CD14-positive monocyte (primary cell): ENCODE measurements around the gene KIF26B. TPM values are rescaled to one million over a fixed set of nuclear protein-coding genes. Genes with fewer than 3 reads are reported as not detected.

Source experiments
- DNase-seq, 3 donors: peaks; one replicate each; pipeline ENCODE4 v3.0.0-alpha.2; 2011 to 2022
- H2AFZ ChIP-seq: 2 replicates; pipeline ENCODE4 v1.6.0; 2012; ENCODE audit warnings: mild to moderate bottlenecking, low read depth, low read length, inconsistent platforms; ENCODE audit not compliant: insufficient read depth, poor library complexity, severe bottlenecking
- H3K27ac ChIP-seq, 2 donors: 1 replicate in 1 of 2; 2 replicates in 1 of 2; pipeline ENCODE4 v1.5.1; 2012 to 2013; ENCODE audit warnings: low read length in 2 of 2, control low read depth in 1 of 2, inconsistent platforms in 1 of 2, low read depth in 1 of 2, mild to moderate bottlenecking in 1 of 2
- H3K27me3 ChIP-seq, 2 donors: one replicate each; pipeline versions ENCODE4 v1.6.0 to v1.6.1; 2011 to 2013; ENCODE audit warnings: low read length in 2 of 2; ENCODE audit not compliant: control insufficient read depth in 2 of 2, insufficient read depth in 2 of 2
- H3K36me3 ChIP-seq, 2 donors: replicated peaks in 1 of 2; 1 replicate in 1 of 2; 2 replicates in 1 of 2; pipeline versions ENCODE4 v1.5.1 to v1.6.1; 2012 to 2013; ENCODE audit warnings: low read length in 2 of 2, control low read depth in 1 of 2, inconsistent platforms in 1 of 2, mild to moderate bottlenecking in 1 of 2; ENCODE audit not compliant: insufficient read depth in 2 of 2, control insufficient read depth in 1 of 2
- H3K4me1 ChIP-seq, 2 donors: 1 replicate in 1 of 2; 2 replicates in 1 of 2; pipeline versions ENCODE4 v1.5.1 to v1.6.1; 2012 to 2013; ENCODE audit warnings: low read length in 2 of 2, control low read depth in 1 of 2, inconsistent platforms in 1 of 2, mild to moderate bottlenecking in 1 of 2, moderate library complexity in 1 of 2; ENCODE audit not compliant: insufficient read depth in 2 of 2, control insufficient read depth in 1 of 2
- H3K4me2 ChIP-seq: replicated peaks from 2 replicates; pipeline ENCODE3; 2012; ENCODE audit warnings: low read length, moderate library complexity, mild to moderate bottlenecking; ENCODE audit not compliant: poor library complexity, severe bottlenecking; ENCODE audit errors: extremely low read depth
- H3K4me3 ChIP-seq, 3 experiments: fragments of 200-600 bp in 1 of 3; sonication (generic) in 1 of 3; replicated peaks in 1 of 3; 1 replicate in 2 of 3; 2 replicates in 1 of 3; pipeline ENCODE4 v1.5.1; 2011 to 2013; ENCODE audit warnings: low read length in 3 of 3, mild to moderate bottlenecking in 3 of 3, control low read depth in 2 of 3, low read depth in 2 of 3, inconsistent platforms in 1 of 3, moderate library complexity in 1 of 3
- H3K79me2 ChIP-seq: 2 replicates; pipeline ENCODE4 v1.6.0; 2012; ENCODE audit warnings: mild to moderate bottlenecking, control low read depth, inconsistent platforms, low read length, moderate library complexity; ENCODE audit not compliant: insufficient read depth
- H3K9ac ChIP-seq: 2 replicates; pipeline ENCODE4 v1.6.0; 2017; ENCODE audit warnings: low read length, mild to moderate bottlenecking; ENCODE audit not compliant: insufficient read depth, poor library complexity, severe bottlenecking
- H3K9me3 ChIP-seq, 2 donors: replicated peaks in 1 of 2; 1 replicate in 1 of 2; 2 replicates in 1 of 2; pipeline versions ENCODE4 v1.5.1 to v1.6.1; 2012 to 2013; ENCODE audit warnings: low read length in 2 of 2, control low read depth in 1 of 2; ENCODE audit not compliant: control insufficient read depth in 1 of 2, insufficient read depth in 1 of 2
- H4K20me1 ChIP-seq: 2 replicates; pipeline ENCODE4 v1.6.0; 2012; ENCODE audit warnings: mild to moderate bottlenecking, low read length, control low read depth, moderate library complexity; ENCODE audit not compliant: insufficient read depth
- H3K27ac Mint-ChIP-seq, 7 donors: one replicate each; pipeline ENCODE4 v1.8.0; 2020; ENCODE audit warnings: mild to moderate bottlenecking in 7 of 7, mixed read lengths in 7 of 7, moderate library complexity in 6 of 7, inconsistent platforms in 2 of 7
- H3K27me3 Mint-ChIP-seq, 3 donors: one replicate each; pipeline ENCODE4 v1.8.0; 2021 to 2022; ENCODE audit warnings: low read depth in 3 of 3, mild to moderate bottlenecking in 3 of 3, mixed read lengths in 3 of 3, moderate library complexity in 3 of 3, inconsistent platforms in 1 of 3
- H3K36me3 Mint-ChIP-seq, 2 donors: one replicate each; pipeline ENCODE4 v1.8.0; 2020; ENCODE audit warnings: mixed read lengths in 2 of 2, inconsistent platforms in 1 of 2, mild to moderate bottlenecking in 1 of 2
- H3K4me1 Mint-ChIP-seq: one replicate; pipeline ENCODE4 v1.8.0; 2020; ENCODE audit warnings: mild to moderate bottlenecking, mixed read lengths
- H3K4me3 Mint-ChIP-seq, 2 donors: one replicate each; pipeline ENCODE4 v1.8.0; 2020; ENCODE audit warnings: mild to moderate bottlenecking in 2 of 2, mixed read lengths in 2 of 2, moderate library complexity in 1 of 2
- H3K9me3 Mint-ChIP-seq, 7 donors: one replicate each; pipeline ENCODE4 v1.8.0; 2020 to 2022; ENCODE audit warnings: mixed read lengths in 7 of 7, mild to moderate bottlenecking in 6 of 7, moderate library complexity in 6 of 7, inconsistent platforms in 2 of 7
- CTCF ChIP-seq: fragments of 200-600 bp; IDR thresholded peaks from one replicate; pipeline ENCODE4 v1.8.0; 2022; ENCODE audit warnings: antibody characterized with exemption, mild to moderate bottlenecking
- WGBS: methylation state at CpG from one replicate; pipeline ENCODE4 v1.1.5; 2013; ENCODE audit warnings: missing lambda C conversion rate; ENCODE audit not compliant: insufficient coverage; 5-methylcytosine and 5-hydroxymethylcytosine counted together
- intact Hi-C, 2 donors: fragments of 100-400 bp; cut with micrococcal nuclease; formaldehyde crosslinking; loops; one replicate each; pipeline versions ENCODE4 v1.15.0 to v1.15.1; 2023
- polyA plus RNA-seq, 3 donors: library from polyadenylated mRNA; depleted of rRNA in 1 of 3; unstranded in 2 of 3; stranded (reverse) in 1 of 3; fragments of 300-500 nt in 2 of 3; fragments of >200 nt in 1 of 3; fragmentation: Illumina TruSeq in 2 of 3; gene quantifications; 1 replicate in 2 of 3; 2 replicates in 1 of 3; pipeline ENCODE4 v1.2.3, GENCODE V29; 2012 to 2021

Gene KIF26B
- polyA plus RNA-seq, 3 donors: 0.01 to 0.05 TPM; not detected in 1

- Histone ChIP-seq H3K4me2 (no peak overlapping the region), H3K9me3 (no peaks in the 10 kb centered on the region), H3K79me2 (no peaks in the 10 kb centered on the region), H3K9ac (no peak overlapping the region), H2AFZ (no peak overlapping the region), H3K4me3 (no peak overlapping the region), H3K4me1 (peaks cover 20 to 24% of the 10 kb centered on the region in 2 donors), H4K20me1 (no peaks in the 10 kb centered on the region), H3K27ac (no peak overlapping the region), H3K27me3 (no peaks in the 10 kb centered on the region), H3K36me3 (no peaks in the 10 kb centered on the region)
- 100% methylated on average over 6 of the region's 9 CpGs for WGBS
- DNase-seq: no peak
- Mint-ChIP-seq H3K27ac (no peak overlapping the region), H3K4me3 (no peak overlapping the region), H3K4me1 (peaks cover 21% of the 10 kb centered on the region), H3K27me3 (peaks cover 0 to 2% (median 0%) of the 10 kb centered on the region in 3 donors), H3K9me3 (peaks cover 0 to 2% (median 0%) of the 10 kb centered on the region in 7 donors), H3K36me3 (peaks cover 0 to 2% of the 10 kb centered on the region in 2 donors)
- intact Hi-C loops: no loop called here
- no peak for TF ChIP-seq CTCF
These were observed 41.1 kb upstream of the KIF26B start for GRCh38 chr1:245113649-245114048.

- H2AFZ ChIP-seq: no peak overlapping the region
- H3K27me3 ChIP-seq: no peaks in the 10 kb centered on the region
- no peaks in the 10 kb centered on the region for H3K9me3 ChIP-seq
- no peak overlapping the region for H3K9ac ChIP-seq
- no peaks in the 10 kb centered on the region for H4K20me1 ChIP-seq
- Mint-ChIP-seq H3K36me3 (peaks cover 0 to 2% of the 10 kb centered on the region in 2 donors), H3K9me3 (no peaks in the 10 kb centered on the region), H3K4me1 (peaks cover 1% of the 10 kb centered on the region), H3K27me3 (no peaks in the 10 kb centered on the region), H3K27ac (no peak overlapping the region), H3K4me3 (no peak overlapping the region)
- no peak for DNase-seq
- no peak for TF ChIP-seq CTCF
- no peaks in the 10 kb centered on the region for H3K36me3 ChIP-seq
- no peak overlapping the region for H3K4me2 ChIP-seq
- H3K79me2 ChIP-seq: no peaks in the 10 kb centered on the region
- intact Hi-C loops: no loop called here
- no peak overlapping the region for H3K27ac ChIP-seq
- no peak overlapping the region for H3K4me3 ChIP-seq
- 80% methylated on average over 1 of the region's 4 CpGs for WGBS
- no peaks in the 10 kb centered on the region for H3K4me1 ChIP-seq
These were observed 38.7 kb upstream of the KIF26B start for GRCh38 chr1:245116131-245116530.
